NB4 (cell line): Measurements from ENCODE around the gene OLA1.
A peak's percentile ranks its signal among the peaks of the same experiment; 100 is the strongest.

Experiments used
- DNase-seq: peaks from one replicate; pipeline ENCODE4 v3.0.0; 2010; ENCODE audit warnings: low read depth
- H3K4me3 ChIP-seq: one replicate; pipeline ENCODE4 v1.5.1; 2011; ENCODE audit warnings: mild to moderate bottlenecking, low read depth, low read length, moderate library complexity
- CTCF ChIP-seq: IDR thresholded peaks from one replicate; pipeline ENCODE4 v1.5.1; 2012; ENCODE audit warnings: low read depth, low read length
- MYC ChIP-seq: IDR thresholded peaks from 2 replicates; pipeline ENCODE4 v1.6.1; 2011; ENCODE audit warnings: low read depth, low read length
- POLR2A ChIP-seq: IDR thresholded peaks from 2 replicates; pipeline ENCODE4 v1.6.1; 2011; ENCODE audit warnings: mild to moderate bottlenecking; ENCODE audit not compliant: insufficient read length; ENCODE audit errors: extremely low read depth
- TF ChIP-seq, protein P1 (sequence below): IDR thresholded peaks from 2 replicates; pipeline ENCODE4 v1.6.1; 2011; ENCODE audit warnings: low read depth, low read length

The OLA1 gene

DNA sequence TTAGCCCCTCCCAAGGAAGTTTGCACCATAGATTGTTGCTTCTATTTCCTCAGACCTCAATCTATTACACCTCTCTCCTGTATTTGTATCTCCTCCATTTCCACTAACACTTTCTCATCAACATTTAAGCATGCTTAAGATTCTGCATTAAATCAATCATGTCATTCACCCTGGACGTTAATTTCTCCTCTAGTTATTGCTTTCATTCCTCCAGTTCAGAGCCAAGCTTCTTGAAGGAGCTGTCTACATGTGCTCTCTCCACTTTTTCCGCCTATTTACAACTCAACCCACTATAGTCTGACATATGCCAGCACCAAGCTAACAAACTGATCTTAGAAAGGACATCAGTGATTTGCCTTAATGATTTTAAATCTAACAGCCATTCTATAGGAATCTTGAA lies 99.5 kb downstream of the OLA1 start:
- no peak overlapping the region for H3K4me3 ChIP-seq
- TF ChIP-seq, protein P1, sequence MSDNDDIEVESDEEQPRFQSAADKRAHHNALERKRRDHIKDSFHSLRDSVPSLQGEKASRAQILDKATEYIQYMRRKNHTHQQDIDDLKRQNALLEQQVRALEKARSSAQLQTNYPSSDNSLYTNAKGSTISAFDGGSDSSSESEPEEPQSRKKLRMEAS: no peak
- TF ChIP-seq MYC (no peak), POLR2A (no peak), CTCF (no peak)
- no peak for DNase-seq

DNA sequence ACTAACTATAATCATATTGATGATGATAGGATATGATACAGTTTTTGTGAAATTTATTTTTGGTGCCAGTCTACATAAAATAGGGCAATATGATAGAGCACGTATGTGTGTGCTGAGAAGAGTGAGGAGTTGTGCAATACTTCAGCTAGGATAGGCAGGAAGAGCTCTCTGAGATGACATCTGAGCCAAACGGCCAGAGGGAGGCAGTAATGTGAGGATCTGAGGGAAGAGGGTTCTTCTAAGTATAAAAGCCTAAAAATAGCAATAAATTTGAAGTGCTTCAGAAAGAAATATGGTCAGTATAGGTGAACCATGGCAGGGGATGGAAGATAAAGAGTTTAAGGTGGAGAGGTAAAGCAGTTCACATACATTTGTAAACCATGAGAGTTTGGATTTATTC lies 102.5 kb downstream of the OLA1 start:
- TF ChIP-seq, protein P1: no peak
- peak; percentile 30 for TF ChIP-seq CTCF
- TF ChIP-seq MYC: no peak
- no peak for TF ChIP-seq POLR2A
- no peak overlapping the region for H3K4me3 ChIP-seq
- peak; percentile 61 for DNase-seq

DNA sequence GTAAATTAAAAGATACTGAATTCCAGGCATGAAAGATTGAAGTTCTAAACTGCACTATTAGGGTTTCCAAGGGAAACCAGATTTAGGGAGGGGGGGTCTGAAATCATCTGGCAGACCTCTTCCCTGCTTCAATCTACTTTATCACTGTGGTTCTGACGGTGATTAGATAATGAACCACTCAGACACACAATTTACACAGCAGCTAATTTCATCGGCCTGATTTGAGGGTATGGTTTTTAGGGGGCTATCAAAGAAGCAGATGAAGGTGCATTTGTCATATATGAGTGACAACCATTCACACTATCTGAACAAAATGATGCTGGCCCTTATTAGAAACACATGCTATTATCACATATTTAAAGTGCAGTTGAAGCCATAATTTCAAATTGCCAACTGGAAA lies 106.0 kb downstream of the OLA1 start:
- TF ChIP-seq, protein P1: no peak
- TF ChIP-seq POLR2A: no peak
- TF ChIP-seq MYC: no peak
- TF ChIP-seq CTCF: no peak
- DNase-seq: no peak
- no peak overlapping the region for H3K4me3 ChIP-seq

- peak; percentile 40 for DNase-seq
Measured at GRCh38 chr2:174138161-174138560, 110.2 kb downstream of the OLA1 start.

GRCh38 chr2:174135981-174136380 lies 112.4 kb downstream of the OLA1 start:
- DNase-seq: no peak
- H3K4me3 ChIP-seq: no peak overlapping the region
- TF ChIP-seq CTCF: no peak
- no peak for TF ChIP-seq MYC
- no peak for TF ChIP-seq POLR2A
- TF ChIP-seq, protein P1: no peak

More at GRCh38 chr2:174138161-174138560, 110.2 kb downstream of the OLA1 start:
- H3K4me3 ChIP-seq: no peak overlapping the region
- TF ChIP-seq CTCF: peak; percentile 25
- TF ChIP-seq MYC: no peak

DNA sequence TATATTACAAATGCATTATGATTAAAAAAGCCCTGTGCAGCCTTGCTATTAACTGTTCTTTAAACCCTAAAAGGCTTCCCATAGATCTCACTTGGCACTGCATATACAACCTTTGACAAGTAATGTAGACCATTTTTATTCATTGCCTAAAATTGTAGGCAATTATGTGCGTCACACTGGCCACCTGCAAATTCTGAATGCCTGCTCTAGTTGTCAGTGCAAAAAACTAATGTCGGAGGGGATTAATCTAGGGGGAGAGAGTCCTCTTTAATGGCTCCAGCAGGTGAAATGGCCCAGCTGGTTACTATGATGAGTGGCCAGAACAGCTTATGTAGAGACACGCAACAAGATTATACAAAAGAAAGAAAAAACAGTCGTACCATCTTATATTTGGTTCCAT lies 123.2 kb downstream of the OLA1 start:
- TF ChIP-seq CTCF (no peak), POLR2A (no peak), MYC (no peak)
- TF ChIP-seq, protein P1: no peak
- DNase-seq: no peak
- H3K4me3 ChIP-seq: no peak overlapping the region
